OCI-LY3 (cell line): ENCODE measurements around the gene PSG11.
"Not testable (repeated sequence)": the region's sequence is repeated elsewhere in the genome, so short reads cannot be mapped to it uniquely, and the experiment has no call there.

Experiments
- H2AFZ ChIP-seq: fragments of 200-600, 300-600 bp; shearing (Covaris generic); 2 replicates; pipeline ENCODE4 v1.6.0; 2014; ENCODE audit warnings: antibody characterized with exemption, low read depth, low read length
- H3K27ac ChIP-seq: fragments of 200-600, 300-600 bp; sonication (generic); 2 replicates; pipeline ENCODE4 v1.5.1; 2014; ENCODE audit warnings: mild to moderate bottlenecking, low read length, moderate library complexity, mixed read lengths
- H3K27me3 ChIP-seq: fragments of 200-600, 300-600 bp; sonication (generic); 2 replicates; pipeline ENCODE4 v1.6.1; 2014; ENCODE audit warnings: low read depth, low read length, mixed read lengths
- H3K36me3 ChIP-seq: fragments of 200-600, 300-600 bp; sonication (generic); replicated peaks from 2 replicates; pipeline ENCODE3; 2014; ENCODE audit warnings: low read depth, low read length, mixed read lengths
- H3K4me1 ChIP-seq: fragments of 300-600, 200-600 bp; sonication (generic); 2 replicates; pipeline ENCODE4 v1.6.1; 2014; ENCODE audit warnings: low read length, mixed read lengths
- H3K4me2 ChIP-seq: fragments of 200-600, 300-600 bp; sonication (generic); 2 replicates; pipeline ENCODE4 v1.6.1; 2014; ENCODE audit warnings: low read length, mixed read lengths
- H3K4me3 ChIP-seq: fragments of 300-600, 200-600 bp; sonication (generic); 2 replicates; pipeline ENCODE4 v1.5.1; 2014; ENCODE audit warnings: antibody characterized with exemption, mild to moderate bottlenecking, low read length, moderate library complexity
- H3K79me2 ChIP-seq: fragments of 300-600, 200-600 bp; shearing (Covaris generic); 2 replicates; pipeline ENCODE4 v1.6.1; 2014; ENCODE audit warnings: mild to moderate bottlenecking, low read length, mixed read lengths
- H3K9ac ChIP-seq: fragments of 300-600, 200-600 bp; shearing (Covaris generic); 2 replicates; pipeline ENCODE4 v1.6.0; 2014; ENCODE audit warnings: mild to moderate bottlenecking, low read length, moderate library complexity
- H3K9me3 ChIP-seq: fragments of 200-600, 300-600 bp; shearing (Covaris generic); 2 replicates; pipeline ENCODE4 v1.6.1; 2014; ENCODE audit warnings: low read length, mixed read lengths; ENCODE audit not compliant: insufficient read depth
- H4K20me1 ChIP-seq: fragments of 200-600, 300-600 bp; sonication (generic); 2 replicates; pipeline ENCODE4 v1.6.1; 2016; ENCODE audit warnings: low read length, mixed read lengths; ENCODE audit not compliant: insufficient read depth
- EZH2phosphoT487 ChIP-seq: fragments of 200-600 bp; shearing (Covaris generic); IDR thresholded peaks from 2 replicates; pipeline ENCODE4 v1.6.1; 2018; ENCODE audit warnings: antibody characterized with exemption, mixed run types, low read depth
- TF ChIP-seq, protein P1 (sequence below): fragments of 200-600, 300-600 bp; sonication (generic); IDR thresholded peaks from 2 replicates; pipeline ENCODE4 v1.5.1; 2014; ENCODE audit warnings: antibody characterized with exemption, low read length, low read depth

The PSG11 gene

DNA sequence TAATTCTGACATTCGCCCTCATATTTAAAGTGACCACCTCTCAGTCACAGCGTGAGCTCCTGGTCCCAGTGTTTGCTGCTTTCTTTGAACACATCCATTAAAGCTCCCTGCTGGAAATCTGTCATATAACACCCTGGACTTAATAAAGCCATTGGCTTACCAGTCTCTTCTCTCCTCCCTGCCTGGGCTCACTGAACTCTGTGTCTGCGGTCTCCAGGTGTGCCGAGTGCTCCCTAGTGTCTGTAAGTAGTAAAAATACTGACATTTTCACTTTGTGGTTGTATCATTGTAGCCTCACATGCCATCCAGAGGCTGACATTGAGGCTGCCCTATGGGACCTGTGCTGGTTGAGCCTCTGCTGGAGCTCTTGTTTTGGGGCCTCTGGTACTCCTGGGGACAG is 2.6 kb upstream of the PSG11 start:
- H3K4me2 ChIP-seq, result no peak overlapping the region
- no peak overlapping the region for H3K9ac ChIP-seq
- no peak overlapping the region for H3K27ac ChIP-seq
- TF ChIP-seq, protein P1, sequence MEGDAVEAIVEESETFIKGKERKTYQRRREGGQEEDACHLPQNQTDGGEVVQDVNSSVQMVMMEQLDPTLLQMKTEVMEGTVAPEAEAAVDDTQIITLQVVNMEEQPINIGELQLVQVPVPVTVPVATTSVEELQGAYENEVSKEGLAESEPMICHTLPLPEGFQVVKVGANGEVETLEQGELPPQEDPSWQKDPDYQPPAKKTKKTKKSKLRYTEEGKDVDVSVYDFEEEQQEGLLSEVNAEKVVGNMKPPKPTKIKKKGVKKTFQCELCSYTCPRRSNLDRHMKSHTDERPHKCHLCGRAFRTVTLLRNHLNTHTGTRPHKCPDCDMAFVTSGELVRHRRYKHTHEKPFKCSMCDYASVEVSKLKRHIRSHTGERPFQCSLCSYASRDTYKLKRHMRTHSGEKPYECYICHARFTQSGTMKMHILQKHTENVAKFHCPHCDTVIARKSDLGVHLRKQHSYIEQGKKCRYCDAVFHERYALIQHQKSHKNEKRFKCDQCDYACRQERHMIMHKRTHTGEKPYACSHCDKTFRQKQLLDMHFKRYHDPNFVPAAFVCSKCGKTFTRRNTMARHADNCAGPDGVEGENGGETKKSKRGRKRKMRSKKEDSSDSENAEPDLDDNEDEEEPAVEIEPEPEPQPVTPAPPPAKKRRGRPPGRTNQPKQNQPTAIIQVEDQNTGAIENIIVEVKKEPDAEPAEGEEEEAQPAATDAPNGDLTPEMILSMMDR, result no peak
- TF ChIP-seq EZH2phosphoT487, result no peak
- H3K4me1 ChIP-seq, result no peaks in the 10 kb centered on the region
- H2AFZ ChIP-seq, result no peak overlapping the region
- no peaks in the 10 kb centered on the region for H3K9me3 ChIP-seq
- no peaks in the 10 kb centered on the region for H3K36me3 ChIP-seq
- no peaks in the 10 kb centered on the region for H4K20me1 ChIP-seq
- 0 out of 2 replicates have a peak, but pooled peaks cover 5% of the 10 kb centered on the region for H3K27me3 ChIP-seq
- no peaks in the 10 kb centered on the region for H3K79me2 ChIP-seq
- no peak overlapping the region for H3K4me3 ChIP-seq

DNA sequence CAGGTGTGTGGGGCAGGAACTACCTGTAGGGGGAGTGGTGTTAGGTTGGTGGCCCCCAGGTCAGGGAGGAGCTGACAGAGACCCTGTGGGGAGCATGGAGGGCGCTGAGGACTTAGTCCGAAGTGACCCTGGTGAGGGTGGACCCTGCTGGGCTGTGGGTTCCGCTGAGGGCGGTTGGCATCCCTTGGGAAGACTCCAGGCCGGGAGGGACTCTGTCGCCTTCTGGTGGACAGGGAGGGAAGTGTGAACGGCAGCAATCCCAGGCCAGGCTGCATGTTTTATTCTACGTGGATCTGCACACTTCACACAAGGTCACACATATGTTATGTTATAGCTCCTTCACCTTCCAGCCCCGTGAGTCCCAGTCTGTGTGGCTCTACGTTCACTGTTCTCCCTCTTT is 1.7 kb upstream of the PSG11 start:
- TF ChIP-seq, protein P1, result peak; percentile 40
- H3K4me1 ChIP-seq, H3K4me3 ChIP-seq, H3K36me3 ChIP-seq, H3K4me2 ChIP-seq, H3K27ac ChIP-seq, H3K27me3 ChIP-seq, H3K79me2 ChIP-seq, H3K9me3 ChIP-seq, H2AFZ ChIP-seq, H4K20me1 ChIP-seq, H3K9ac ChIP-seq: not testable (repeated sequence)

DNA sequence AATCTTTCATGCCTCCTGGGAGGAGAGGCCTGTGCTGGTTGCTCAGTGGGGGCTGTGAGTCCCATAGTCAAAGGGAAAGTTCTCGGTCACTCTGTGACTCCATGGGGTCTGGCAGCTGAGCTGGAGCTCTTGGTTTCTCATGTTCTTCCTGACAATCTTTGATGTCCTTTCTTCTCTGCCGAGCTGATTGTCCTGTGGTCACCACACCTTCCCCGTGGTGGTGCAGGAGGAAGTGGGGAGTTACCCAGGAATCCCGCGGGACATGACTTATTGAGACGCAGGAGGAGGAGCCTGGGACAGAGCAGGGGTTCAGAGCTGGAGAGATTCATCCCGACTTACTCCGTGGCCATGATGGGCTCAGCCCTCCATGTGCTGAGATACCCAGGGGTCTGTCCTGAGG is 792 bp upstream of the PSG11 start:
- not testable (repeated sequence) for H3K4me2 ChIP-seq, H2AFZ ChIP-seq

DNA sequence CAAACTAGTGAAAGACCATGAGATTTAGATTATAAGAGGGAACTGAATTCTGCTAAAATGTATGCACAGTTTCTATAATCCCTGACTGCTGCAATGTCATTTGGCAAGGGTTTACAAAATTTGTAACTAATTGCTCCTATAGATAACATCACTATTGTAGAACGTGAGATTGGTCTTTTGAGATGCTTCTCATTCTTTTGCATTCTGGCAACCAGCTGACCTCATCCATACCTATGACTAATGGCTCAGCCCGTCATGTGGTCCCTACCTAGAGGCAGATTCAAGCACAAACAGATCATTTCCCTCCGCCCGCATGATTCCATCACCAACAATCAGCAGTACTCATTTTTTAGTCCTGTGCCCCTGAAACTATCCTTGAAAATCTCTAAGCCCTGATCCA is 4.2 kb downstream of the PSG11 start:
- H4K20me1 ChIP-seq, H3K27ac ChIP-seq, H3K9me3 ChIP-seq, H3K79me2 ChIP-seq, H3K4me3 ChIP-seq, H2AFZ ChIP-seq, H3K36me3 ChIP-seq, H3K9ac ChIP-seq, H3K4me1 ChIP-seq, H3K4me2 ChIP-seq, H3K27me3 ChIP-seq: not testable (repeated sequence)

More for the DNA sequence above, 792 bp upstream of the PSG11 start:
- H3K27me3 ChIP-seq, H3K9me3 ChIP-seq, H3K36me3 ChIP-seq, H4K20me1 ChIP-seq, H3K4me1 ChIP-seq, H3K27ac ChIP-seq, H3K9ac ChIP-seq, H3K79me2 ChIP-seq, H3K4me3 ChIP-seq: not testable (repeated sequence)

DNA sequence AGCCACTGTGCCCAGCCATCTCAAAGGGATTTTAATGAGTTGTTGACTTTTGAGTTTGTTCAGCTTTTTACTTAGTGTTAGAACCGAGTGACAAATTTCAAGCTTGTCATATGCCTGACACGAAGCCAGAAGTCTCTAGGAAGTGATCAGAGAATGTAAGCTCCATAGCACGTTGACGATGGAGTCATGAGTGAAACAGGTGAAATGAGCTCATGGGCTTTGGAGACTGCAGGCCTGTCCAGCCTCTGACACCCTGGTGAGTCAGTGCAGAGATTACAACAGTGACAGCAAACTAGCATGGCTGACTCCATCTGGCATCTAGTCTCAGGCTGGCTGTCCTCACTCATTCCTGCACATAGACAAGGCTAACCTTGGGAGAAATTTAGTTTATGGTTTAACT is 4.6 kb downstream of the PSG11 start:
- not testable (repeated sequence) for H3K36me3 ChIP-seq, H3K4me3 ChIP-seq, H3K27me3 ChIP-seq, H3K4me2 ChIP-seq, H3K27ac ChIP-seq, H4K20me1 ChIP-seq, H3K4me1 ChIP-seq, H3K9me3 ChIP-seq, H2AFZ ChIP-seq, H3K9ac ChIP-seq, H3K79me2 ChIP-seq

DNA sequence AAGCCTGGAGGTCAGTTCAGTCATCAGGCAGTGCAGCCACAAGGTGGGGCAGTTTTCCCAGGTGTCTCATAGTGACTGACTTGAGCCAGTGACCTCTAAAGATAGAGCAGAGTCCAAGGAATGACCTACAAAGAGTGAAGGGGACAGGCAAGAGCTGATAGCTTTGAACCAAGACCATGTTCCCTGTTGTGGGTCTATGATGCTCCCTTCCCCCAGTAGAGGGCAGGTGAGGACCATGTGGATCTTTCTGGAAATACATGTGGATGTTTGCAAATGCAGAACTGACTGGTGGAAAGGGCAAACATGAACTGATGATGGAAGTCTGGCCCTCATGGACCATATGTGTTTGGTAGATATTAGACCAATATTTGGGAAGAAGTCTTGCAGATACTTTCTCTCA is 6.7 kb downstream of the PSG11 start:
- H3K4me2 ChIP-seq, H3K4me1 ChIP-seq, H3K27me3 ChIP-seq, H3K9me3 ChIP-seq, H3K4me3 ChIP-seq, H3K9ac ChIP-seq, H3K79me2 ChIP-seq, H4K20me1 ChIP-seq, H2AFZ ChIP-seq, H3K27ac ChIP-seq, H3K36me3 ChIP-seq: not testable (repeated sequence)
- TF ChIP-seq, protein P1, result peak; percentile 17

DNA sequence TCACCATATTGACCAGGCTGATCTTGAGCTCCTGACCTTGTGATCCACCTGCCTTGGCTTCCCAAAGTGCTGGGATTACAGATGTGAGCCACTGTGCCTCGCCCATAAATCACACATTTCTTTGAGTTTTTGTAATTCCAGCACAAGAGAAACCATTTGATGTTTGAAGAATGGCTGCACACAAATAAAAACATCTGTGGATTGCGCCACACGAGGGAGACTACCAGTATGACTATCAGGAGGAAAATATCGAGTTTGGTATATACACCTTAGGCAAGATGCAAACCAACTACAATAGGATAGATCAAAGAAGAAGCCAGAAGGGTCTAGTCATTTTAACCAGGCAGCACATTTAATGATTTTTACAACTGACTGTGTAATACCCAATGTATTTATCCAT is 20.4 kb downstream of the PSG11 start:
- not testable (repeated sequence) for H3K9me3 ChIP-seq, H3K4me2 ChIP-seq, H3K4me1 ChIP-seq, H3K4me3 ChIP-seq, H3K9ac ChIP-seq, H2AFZ ChIP-seq, H3K79me2 ChIP-seq, H3K36me3 ChIP-seq, H4K20me1 ChIP-seq, H3K27ac ChIP-seq, H3K27me3 ChIP-seq

DNA sequence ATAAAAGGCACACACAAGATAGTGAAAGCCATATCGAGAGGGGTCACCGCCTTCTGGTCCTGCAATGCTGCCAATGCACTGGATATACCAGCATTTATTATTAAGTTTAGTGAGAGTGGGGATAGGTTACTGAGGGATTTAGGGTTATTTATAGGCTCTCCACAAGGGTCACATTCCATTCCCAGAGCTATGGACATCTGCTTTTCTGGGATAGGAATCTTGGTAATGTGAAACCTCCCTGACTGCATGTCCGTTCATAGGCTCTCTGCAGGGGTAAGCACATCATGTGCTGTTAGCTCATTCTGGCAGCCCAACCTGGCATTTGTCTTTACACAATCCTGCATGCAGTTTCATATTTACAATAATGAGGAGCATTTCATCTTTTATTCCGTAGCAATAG is 21.4 kb downstream of the PSG11 start:
- not testable (repeated sequence) for H3K79me2 ChIP-seq, H3K9me3 ChIP-seq, H3K9ac ChIP-seq, H3K4me1 ChIP-seq, H3K4me2 ChIP-seq, H4K20me1 ChIP-seq, H3K27me3 ChIP-seq, H2AFZ ChIP-seq, H3K27ac ChIP-seq, H3K4me3 ChIP-seq, H3K36me3 ChIP-seq
